ENCODE data around the gene ZNF334. TPM values are rescaled to one million over a fixed set of nuclear protein-coding genes. Genes with fewer than 3 reads are reported as not detected.

ZNF334 gene
- total RNA-seq, result 0.52 TPM
- long read RNA-seq, result 0 reads

GRCh38 chr20:46512943-46513844 is at the start of gene ZNF334:
Gene ZNF334 (minus strand): TSS chr20:46513559. CDS start chr20:46512102, 1,457 bp downstream.
- peak; percentile 98 for ATAC-seq
- intact Hi-C loops (cut with micrococcal nuclease), result no loop called here

DNA sequence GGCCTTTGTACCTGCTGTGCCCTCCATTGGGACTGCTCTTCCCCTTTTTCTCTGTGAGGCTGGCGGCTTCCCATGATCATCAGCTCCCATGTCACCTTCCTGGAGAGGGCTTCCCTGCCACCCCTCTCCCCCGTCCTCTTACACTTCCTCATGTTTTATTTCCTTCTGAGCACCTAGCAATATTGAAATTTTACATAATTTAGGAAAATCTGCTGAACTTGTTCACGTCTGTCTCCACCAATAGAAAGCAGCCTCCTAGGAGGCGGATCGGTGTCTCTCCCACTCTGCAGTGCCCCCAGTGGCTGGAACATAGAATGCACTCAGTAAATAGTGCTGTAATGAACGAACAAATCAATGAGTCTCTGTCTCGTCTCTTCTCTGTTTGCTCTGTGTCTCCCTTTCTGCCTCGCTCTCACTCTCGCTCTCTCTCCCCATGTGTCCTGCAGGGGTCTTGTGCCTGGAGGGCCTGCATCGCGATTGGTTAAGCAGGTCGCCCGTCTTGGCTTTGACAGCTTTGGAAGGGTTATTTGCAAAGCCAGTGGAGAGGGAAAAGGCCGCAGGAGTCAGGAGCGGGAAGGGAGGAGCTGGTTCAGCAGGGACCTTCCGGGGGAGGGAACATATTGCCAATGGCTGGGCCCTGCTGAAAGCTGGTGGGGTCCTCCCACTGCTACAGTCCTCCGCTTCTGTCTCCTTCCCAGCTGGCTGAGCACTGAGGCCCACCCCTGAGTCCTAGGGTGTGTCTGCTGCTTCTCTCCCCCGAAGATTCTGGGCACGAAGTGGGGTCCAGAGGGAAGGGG is 49.2 kb upstream of the ZNF334 start:
- DNase-seq, result peak; percentile 54
- intact Hi-C loops (cut with micrococcal nuclease), result no loop called here

More at GRCh38 chr20:46512943-46513844, at the start of gene ZNF334:
- DNase-seq, result peak; percentile 86

DNA sequence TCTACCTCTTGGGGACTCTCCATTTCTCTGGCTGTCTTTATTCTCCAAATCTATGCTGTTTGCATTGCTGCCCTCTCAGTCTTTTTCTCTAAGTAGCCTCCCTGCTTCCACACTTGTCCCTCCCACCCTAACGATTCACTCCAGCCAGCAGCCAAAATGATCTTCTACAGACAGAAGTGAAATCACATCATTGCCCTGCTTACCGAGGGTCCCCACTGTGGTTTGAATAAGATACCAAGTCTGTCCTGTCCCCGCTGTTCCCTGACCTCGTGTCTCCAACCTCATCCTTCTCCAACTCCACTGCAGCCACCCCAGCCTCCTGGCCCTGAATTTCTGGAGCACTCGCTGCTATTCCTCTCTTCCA is 48.6 kb upstream of the ZNF334 start:
- DNase-seq, result no peak
- intact Hi-C loops (cut with micrococcal nuclease), result no loop called here
- no peak for ATAC-seq

More for the DNA sequence above, 49.2 kb upstream of the ZNF334 start:
- ATAC-seq, result peak; percentile 91

DNA sequence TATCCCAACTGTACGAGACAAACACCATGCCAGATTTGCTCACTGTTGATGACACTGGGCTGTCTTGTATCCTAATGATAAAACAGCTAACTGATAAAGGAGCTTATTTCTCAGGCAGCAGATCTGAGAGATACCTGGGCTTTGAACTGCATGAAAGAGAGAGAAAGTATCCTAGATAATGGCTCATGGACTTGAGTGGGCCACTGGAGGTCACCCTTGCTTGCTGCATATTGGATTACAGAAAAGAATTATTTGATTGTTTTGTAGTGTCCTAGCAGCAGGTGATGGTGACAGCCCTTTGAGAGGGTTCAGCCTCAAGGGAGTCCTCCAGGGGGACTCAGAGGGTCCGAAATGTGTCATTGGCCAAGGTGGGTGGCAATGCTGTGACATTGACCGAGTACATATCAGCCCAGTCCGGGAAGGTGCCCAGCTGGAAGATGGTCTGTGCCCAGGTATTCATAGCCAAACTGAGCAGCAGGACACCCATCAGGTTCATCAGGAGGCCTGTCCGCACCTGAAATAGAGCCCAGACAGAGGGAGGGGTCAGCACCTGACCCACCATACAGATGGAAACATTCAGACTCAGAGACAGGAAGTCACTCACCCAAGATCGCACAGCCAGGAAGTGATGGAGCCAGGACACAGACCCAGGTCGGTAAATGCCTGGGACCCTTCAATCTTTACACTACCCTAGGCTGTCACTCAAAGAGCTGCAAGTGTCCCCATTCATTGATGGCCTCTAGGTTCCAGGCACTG is 46.5 kb upstream of the ZNF334 start:
- DNase-seq, result no peak
- intact Hi-C loops (cut with micrococcal nuclease), result no loop called here
- ATAC-seq, result no peak

DNA sequence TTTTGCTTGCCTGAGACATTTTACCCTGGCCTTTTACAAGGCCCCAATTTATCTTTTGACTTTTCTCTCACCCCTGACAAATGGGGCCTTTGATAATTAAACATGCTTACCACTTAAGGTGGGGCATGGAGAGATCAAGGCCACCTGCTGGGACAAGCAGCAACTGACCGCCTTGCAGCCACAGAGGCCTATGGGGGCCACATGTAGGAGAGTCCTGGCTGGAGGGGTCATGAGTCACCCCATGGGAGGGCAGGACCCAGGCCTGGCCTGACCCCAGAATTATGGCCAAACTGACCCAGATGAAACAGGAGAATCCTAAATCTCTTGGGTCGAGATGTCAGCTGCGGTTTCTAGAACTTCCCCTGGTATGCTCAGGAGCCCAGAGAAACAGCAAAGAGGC is 45.6 kb upstream of the ZNF334 start:
- no peak for ATAC-seq
- intact Hi-C loops (cut with micrococcal nuclease), result no loop called here

DNA sequence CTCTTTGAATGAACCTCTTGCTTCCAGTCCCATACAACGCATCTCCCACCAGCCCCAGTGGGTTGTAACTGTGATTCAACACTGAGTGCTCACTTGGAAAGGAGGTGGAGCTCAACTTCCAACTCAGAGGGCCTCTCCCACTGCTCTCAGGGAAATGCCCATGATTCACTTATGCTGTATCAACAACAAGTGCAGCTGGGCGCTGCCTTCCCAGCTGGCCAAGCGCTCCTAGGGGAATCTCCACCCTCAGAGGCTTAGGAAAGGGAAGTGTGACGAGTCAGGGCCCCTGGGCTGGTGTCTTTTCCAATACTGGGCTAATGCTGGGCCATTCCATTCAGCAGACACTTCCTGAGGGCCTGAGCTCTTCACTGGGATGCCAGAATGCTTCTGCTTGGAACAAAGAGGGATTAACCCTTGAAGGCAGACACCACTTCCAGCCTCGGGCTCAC is 45.2 kb upstream of the ZNF334 start:
- ATAC-seq (peak; percentile 24), DNase-seq (no peak)
- intact Hi-C loops (cut with micrococcal nuclease), result no loop called here

More for the DNA sequence above, 45.6 kb upstream of the ZNF334 start:
- no peak for DNase-seq

- no peak for ATAC-seq
- intact Hi-C loops (cut with micrococcal nuclease), result no loop called here
- no peak for DNase-seq
Observed at GRCh38 chr20:46557231-46557956, 44.0 kb upstream of the ZNF334 start.

- intact Hi-C loops (cut with micrococcal nuclease), result no loop called here
- ATAC-seq, result no peak
- DNase-seq, result no peak
Observed at GRCh38 chr20:46555370-46555956, 42.1 kb upstream of the ZNF334 start.

DNA sequence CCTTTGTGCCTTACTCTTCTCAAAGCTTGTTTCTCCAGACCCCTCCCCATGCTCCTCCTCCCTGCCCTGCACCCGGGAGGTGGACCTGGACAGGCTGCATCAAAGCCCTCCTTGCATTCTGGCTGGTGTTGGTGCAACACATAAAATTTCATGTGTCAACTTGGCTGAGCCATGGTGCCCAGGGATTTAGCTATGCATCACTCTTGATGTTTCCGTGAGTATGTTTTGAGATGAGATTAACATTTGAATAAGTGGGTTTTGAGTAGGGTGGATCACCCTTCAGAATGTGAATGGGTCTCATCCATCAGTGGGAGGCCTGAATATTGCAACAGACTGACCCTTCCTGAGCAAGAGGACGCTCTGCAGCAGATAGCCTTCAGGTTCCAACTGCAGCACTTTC is 41.5 kb upstream of the ZNF334 start:
- no peak for ATAC-seq
- intact Hi-C loops (cut with micrococcal nuclease), result no loop called here
- no peak for DNase-seq

DNA sequence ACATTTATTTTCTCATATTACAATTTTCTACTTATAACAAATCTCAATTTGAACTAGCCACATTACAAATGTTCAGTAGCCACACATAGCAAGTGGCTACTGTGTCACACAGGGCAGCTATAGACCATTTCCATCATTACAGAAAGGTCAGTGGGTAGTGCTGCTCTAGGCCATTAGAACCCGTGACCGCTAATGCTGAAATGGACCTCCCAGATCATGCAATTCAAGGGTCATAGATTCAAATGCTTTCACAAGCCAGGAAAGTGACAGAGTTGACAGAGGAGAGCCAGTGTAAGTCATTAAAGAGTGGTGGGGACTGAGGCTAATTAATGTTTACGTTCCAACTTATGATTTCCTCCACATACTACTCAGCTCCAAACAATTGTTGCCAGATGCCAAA is 40.6 kb upstream of the ZNF334 start:
- no peak for ATAC-seq
- intact Hi-C loops (cut with micrococcal nuclease), result no loop called here
- no peak for DNase-seq

GRCh38 chr20:46552460-46553420 is 39.4 kb upstream of the ZNF334 start:
- intact Hi-C loops (cut with micrococcal nuclease), result no loop called here
- DNase-seq, result no peak
- ATAC-seq, result no peak

DNA sequence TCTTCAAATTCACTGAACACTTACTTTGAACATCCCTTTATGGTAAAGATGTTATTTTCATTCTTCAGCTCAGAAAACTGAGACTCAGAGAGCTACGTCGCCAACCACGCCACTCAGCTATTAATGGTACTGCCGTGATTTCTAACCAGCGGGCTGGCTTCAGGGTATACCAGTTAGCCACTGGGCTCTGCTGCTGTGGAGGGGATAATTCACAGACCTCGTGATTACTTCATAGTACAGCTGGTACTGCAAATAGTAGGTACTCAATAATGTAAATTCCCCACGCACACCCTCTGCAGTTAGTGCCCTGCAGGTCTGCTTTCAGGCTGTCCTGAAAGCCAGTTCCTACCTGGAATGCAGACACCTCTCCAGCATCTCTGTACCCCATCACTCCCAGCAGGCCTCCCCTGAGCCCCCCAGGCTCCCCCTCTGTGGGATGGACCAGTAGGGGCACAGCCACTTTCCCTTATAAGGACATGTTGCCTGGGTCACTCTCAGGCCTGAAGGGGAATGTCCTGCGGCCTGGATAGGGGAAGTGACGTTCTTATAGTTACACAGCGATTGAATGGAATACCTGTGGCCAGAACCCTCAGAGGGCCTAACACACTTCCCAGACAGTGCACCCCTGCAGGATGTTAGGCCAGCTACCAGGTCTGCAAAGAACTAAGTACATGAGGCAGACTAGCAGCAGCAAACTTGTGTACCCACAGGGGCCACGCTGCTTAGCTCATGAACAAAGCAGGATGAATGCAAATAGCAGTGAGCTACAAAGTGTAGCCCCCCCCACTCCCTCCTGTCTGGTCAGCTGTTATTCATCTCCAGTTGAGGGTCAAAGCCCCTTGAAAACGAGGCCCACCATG is 38.4 kb upstream of the ZNF334 start:
- ATAC-seq (no peak), DNase-seq (no peak)
- intact Hi-C loops (cut with micrococcal nuclease), result no loop called here

- intact Hi-C loops (cut with micrococcal nuclease), result no loop called here
- ATAC-seq (no peak), DNase-seq (no peak)
Observed at GRCh38 chr20:46550461-46550860, 37.1 kb upstream of the ZNF334 start, which contains the start of gene OCSTAMP. Gene OCSTAMP (minus strand): TSS chr20:46550654. CDS start chr20:46550560, 94 bp downstream.

DNA sequence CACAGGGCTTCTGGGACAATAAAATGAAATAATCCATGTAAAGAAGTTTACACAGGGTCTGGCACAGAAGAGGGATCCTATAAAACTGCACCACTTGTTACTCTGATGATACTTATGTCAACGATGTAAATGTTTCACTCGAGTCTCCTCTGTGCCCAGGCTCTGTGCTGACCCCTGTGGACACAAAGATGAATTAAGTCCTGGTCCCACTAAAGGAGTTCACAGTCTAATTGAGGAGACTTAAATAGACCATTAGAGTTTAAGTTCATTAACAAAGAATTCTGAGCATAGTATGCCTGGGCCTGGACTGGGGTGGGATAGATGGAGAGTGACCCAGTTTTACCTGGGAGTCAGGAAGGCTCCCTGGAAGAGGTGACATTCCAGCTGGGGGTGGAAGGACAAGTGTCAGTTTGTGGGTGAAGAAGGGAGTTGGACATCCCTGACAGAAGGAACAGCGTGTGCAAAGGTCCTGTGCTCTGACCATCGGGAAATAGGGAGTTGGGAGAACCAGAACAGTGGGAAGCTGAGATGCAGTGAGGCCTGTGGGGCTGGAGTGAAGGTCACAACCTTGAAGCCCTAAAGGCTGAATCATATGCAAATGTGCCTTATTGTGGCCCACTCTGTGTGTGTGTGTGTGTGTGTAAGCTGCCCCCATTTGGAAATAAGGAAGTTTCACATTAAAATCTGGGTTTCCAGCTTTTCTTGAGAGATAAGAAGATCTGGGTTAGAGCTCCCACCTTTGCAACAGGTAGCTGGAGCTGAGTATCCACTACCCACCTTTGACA is 36.0 kb upstream of the ZNF334 start:
- DNase-seq (no peak), ATAC-seq (no peak)
- intact Hi-C loops (cut with micrococcal nuclease), result no loop called here

DNA sequence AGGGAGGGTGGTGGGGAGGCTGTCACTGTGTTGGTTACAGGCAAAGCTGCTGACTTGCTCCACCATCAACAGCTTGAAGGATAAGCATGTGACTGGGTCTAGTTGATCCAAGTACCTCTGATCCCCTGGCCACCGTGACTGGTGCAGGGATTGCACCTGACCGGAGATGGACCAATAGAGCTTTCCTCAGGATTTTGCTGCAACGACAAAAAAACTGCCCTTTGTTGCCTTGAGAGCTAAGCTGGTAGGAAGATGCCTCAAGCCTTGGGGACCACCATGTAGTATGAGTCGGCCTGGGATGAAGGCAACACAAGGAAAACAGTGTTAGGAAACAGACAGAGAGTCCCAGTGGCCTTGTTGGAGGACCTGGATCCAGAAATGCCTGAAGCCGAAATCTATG is 35.3 kb upstream of the ZNF334 start:
- no peak for DNase-seq
- intact Hi-C loops (cut with micrococcal nuclease), result no loop called here
- no peak for ATAC-seq

- no peak for DNase-seq
- ATAC-seq, result no peak
- intact Hi-C loops (cut with micrococcal nuclease), result no loop called here
Observed at GRCh38 chr20:46547995-46548394, 34.6 kb upstream of the ZNF334 start.
